NCI-H2081 treated with DMSO at 0.1 percent for 48 hours (cell line): ENCODE measurements around the gene RAB11FIP4.
"Not testable (repeated sequence)": the region's sequence is repeated elsewhere in the genome, so short reads cannot be mapped to it uniquely, and the experiment has no call there.

ENCODE experiments used
- DNase-seq: peaks from one replicate; lab custom pipeline; 2025; lab: John Stamatoyannopoulos, UW

The RAB11FIP4 gene

GRCh38 chr17:31433091-31433790 is 41.8 kb downstream of the RAB11FIP4 start:
- DNase-seq = no peak

GRCh38 chr17:31433811-31434726 is 42.6 kb downstream of the RAB11FIP4 start:
- DNase-seq = no peak

- no peak for DNase-seq
These were observed 43.2 kb downstream of the RAB11FIP4 start for GRCh38 chr17:31434727-31435050.

- DNase-seq = no peak
These were observed 44.1 kb downstream of the RAB11FIP4 start for GRCh38 chr17:31435581-31435980.

GRCh38 chr17:31437720-31438400 is 46.4 kb downstream of the RAB11FIP4 start:
- no peak for DNase-seq

GRCh38 chr17:31439716-31440115 is 48.2 kb downstream of the RAB11FIP4 start:
- no peak for DNase-seq

- no peak for DNase-seq
These were observed 50.8 kb downstream of the RAB11FIP4 start for GRCh38 chr17:31442276-31442675.

GRCh38 chr17:31442856-31443255 is 51.4 kb downstream of the RAB11FIP4 start:
- not testable (repeated sequence) for DNase-seq

- DNase-seq = no peak
These were observed 51.9 kb downstream of the RAB11FIP4 start for GRCh38 chr17:31443386-31443785.

GRCh38 chr17:31444026-31444425 is 52.6 kb downstream of the RAB11FIP4 start:
- no peak for DNase-seq

GRCh38 chr17:31446195-31446967 is 54.9 kb downstream of the RAB11FIP4 start:
- no peak for DNase-seq

- no peak for DNase-seq
These were observed 57.1 kb downstream of the RAB11FIP4 start for GRCh38 chr17:31448467-31449077.

GRCh38 chr17:31449111-31449510 is 57.6 kb downstream of the RAB11FIP4 start:
- DNase-seq = no peak

GRCh38 chr17:31449746-31450145 is 58.3 kb downstream of the RAB11FIP4 start:
- DNase-seq = no peak

GRCh38 chr17:31452101-31452500 is 60.6 kb downstream of the RAB11FIP4 start:
- no peak for DNase-seq

GRCh38 chr17:31452561-31453110 is 61.2 kb downstream of the RAB11FIP4 start:
- DNase-seq = no peak

- no peak for DNase-seq
These were observed 62.4 kb downstream of the RAB11FIP4 start for GRCh38 chr17:31453896-31454295.

GRCh38 chr17:31456814-31457213 is 65.3 kb downstream of the RAB11FIP4 start:
- no peak for DNase-seq

GRCh38 chr17:31457391-31458234 is 66.1 kb downstream of the RAB11FIP4 start:
- DNase-seq = no peak

- no peak for DNase-seq
These were observed 67.4 kb downstream of the RAB11FIP4 start for GRCh38 chr17:31458829-31459228.
